Hepatocyte (in vitro differentiated cells): ENCODE data around the gene DUSP10. TPM values are rescaled to one million over a fixed set of nuclear protein-coding genes. Genes with fewer than 3 reads are reported as not detected.

Source experiments
- DNase-seq: peaks from one replicate; pipeline ENCODE4 v3.0.0-alpha.2; 2016; ENCODE audit warnings: low spot score
- H2AFZ ChIP-seq: fragments of 200-600 bp; sonication (generic); 2 replicates; pipeline ENCODE4 v1.6.0; 2016; ENCODE audit warnings: antibody characterized with exemption, mild to moderate bottlenecking
- H3K27ac ChIP-seq: fragments of 200-600 bp; sonication (generic); 2 replicates; pipeline ENCODE4 v1.5.1; 2016; ENCODE audit warnings: mild to moderate bottlenecking
- H3K27me3 ChIP-seq: fragments of 200-600 bp; sonication (generic); 2 replicates; pipeline ENCODE4 v1.6.1; 2016
- H3K36me3 ChIP-seq: fragments of 200-600 bp; sonication (generic); replicated peaks from 2 replicates; pipeline ENCODE4 v1.5.1; 2016; ENCODE audit warnings: low read depth; ENCODE audit not compliant: insufficient read depth
- H3K4me1 ChIP-seq: fragments of 200-600 bp; sonication (generic); 2 replicates; pipeline ENCODE4 v1.5.1; 2016; ENCODE audit warnings: mild to moderate bottlenecking, moderate library complexity; ENCODE audit not compliant: insufficient read depth
- H3K4me2 ChIP-seq: fragments of 200-600 bp; sonication (generic); 2 replicates; pipeline ENCODE4 v1.6.0; 2016
- H3K4me3 ChIP-seq: fragments of 200-600 bp; sonication (generic); 2 replicates; pipeline ENCODE4 v1.5.1; 2016; ENCODE audit warnings: mild to moderate bottlenecking
- H3K79me2 ChIP-seq: fragments of 200-600 bp; sonication (generic); 2 replicates; pipeline ENCODE4 v1.6.0; 2017; ENCODE audit warnings: mild to moderate bottlenecking
- H3K9me2 ChIP-seq: fragments of 200-600 bp; sonication (generic); replicated peaks from 2 replicates; pipeline ENCODE4 v1.6.0; 2017; ENCODE audit warnings: mild to moderate bottlenecking; ENCODE audit not compliant: insufficient read depth
- H3K9me3 ChIP-seq: fragments of 200-600 bp; sonication (generic); 2 replicates; pipeline ENCODE4 v1.5.1; 2016; ENCODE audit warnings: low read depth, mild to moderate bottlenecking
- H4K20me1 ChIP-seq: fragments of 200-600 bp; sonication (generic); 2 replicates; pipeline ENCODE4 v1.6.0; 2016; ENCODE audit warnings: mild to moderate bottlenecking; ENCODE audit not compliant: insufficient read depth, poor library complexity, severe bottlenecking
- CTCF ChIP-seq: fragments of 200-600 bp; sonication (generic); IDR thresholded peaks from 2 replicates; pipeline ENCODE4 v1.5.1; 2016; ENCODE audit warnings: antibody characterized with exemption, mild to moderate bottlenecking; ENCODE audit not compliant: poor library complexity
- EZH2 ChIP-seq: fragments of 200-600 bp; sonication (generic); IDR thresholded peaks from 2 replicates; pipeline ENCODE4 v1.6.1; 2016; ENCODE audit warnings: antibody characterized with exemption, mild to moderate bottlenecking, borderline replicate concordance
- EZH2phosphoT487 ChIP-seq: fragments of 200-600 bp; sonication (generic); IDR thresholded peaks from one replicate; pipeline ENCODE4 v1.6.1; 2018; ENCODE audit warnings: antibody characterized with exemption, mild to moderate bottlenecking, low read depth, moderate library complexity; ENCODE audit not compliant: unreplicated experiment, severe bottlenecking
- WGBS: methylation state at CpG from one replicate; pipeline ENCODE4 v1.1.6; 2016; ENCODE audit warnings: low lambda C conversion rate; ENCODE audit errors: missing lambda C conversion rate; 5-methylcytosine and 5-hydroxymethylcytosine counted together
- polyA plus RNA-seq: library from polyadenylated mRNA; unstranded; fragments of >200 nt; fragmentation: Nextera tagmentation; extraction: Ambion mirVana; gene quantifications from 2 replicates; pipeline ENCODE4 v1.2.1, GENCODE V29; 2016
- total RNA-seq: library from RNA; depleted of rRNA; stranded (reverse); fragments of >200 nt; gene quantifications from 2 replicates; pipeline ENCODE4 v1.2.3, GENCODE V29; 2014

Gene DUSP10
- total and polyA plus RNA-seq, 2 experiments from 2014 or later = 13.1 to 17.6 TPM

GRCh38 chr1:221734187-221734586, 7.7 kb downstream of the DUSP10 start:
- no peaks in the 10 kb centered on the region for H4K20me1 ChIP-seq
- H3K4me1 ChIP-seq = peaks cover 4% of the 10 kb centered on the region

GRCh38 chr1:221732052-221732451, 9.8 kb downstream of the DUSP10 start:
- TF ChIP-seq EZH2phosphoT487 (no peak), EZH2 (no peak), CTCF (no peak)
- Histone ChIP-seq H3K9me2 (no peaks in the 10 kb centered on the region), H3K27ac (no peak overlapping the region), H3K9me3 (no peaks in the 10 kb centered on the region), H3K79me2 (peaks cover 22% of the 10 kb centered on the region), H3K27me3 (no peaks in the 10 kb centered on the region), H4K20me1 (no peaks in the 10 kb centered on the region), H2AFZ (no peak overlapping the region), H3K4me3 (no peak overlapping the region), H3K36me3 (no peaks in the 10 kb centered on the region), H3K4me2 (no peak overlapping the region), H3K4me1 (peaks cover 4% of the 10 kb centered on the region)
- DNase-seq = no peak

More at GRCh38 chr1:221734187-221734586, 7.7 kb downstream of the DUSP10 start:
- Histone ChIP-seq H3K4me3 (no peak overlapping the region), H3K4me2 (no peak overlapping the region), H3K79me2 (peaks cover 36% of the 10 kb centered on the region), H3K9me3 (no peaks in the 10 kb centered on the region), H3K36me3 (no peaks in the 10 kb centered on the region), H3K27ac (no peak overlapping the region), H2AFZ (no peak overlapping the region), H3K27me3 (no peaks in the 10 kb centered on the region), H3K9me2 (no peaks in the 10 kb centered on the region)
- no peak for DNase-seq
- TF ChIP-seq EZH2 (no peak), EZH2phosphoT487 (no peak), CTCF (no peak)

GRCh38 chr1:221729771-221730330, 12.0 kb downstream of the DUSP10 start:
- Histone ChIP-seq H3K4me1 (no peaks in the 10 kb centered on the region), H3K79me2 (peaks cover 2% of the 10 kb centered on the region), H3K27ac (no peak overlapping the region), H3K9me3 (no peaks in the 10 kb centered on the region), H3K36me3 (no peaks in the 10 kb centered on the region), H3K4me2 (no peak overlapping the region), H3K9me2 (no peaks in the 10 kb centered on the region), H3K4me3 (no peak overlapping the region), H4K20me1 (no peaks in the 10 kb centered on the region), H3K27me3 (no peaks in the 10 kb centered on the region), H2AFZ (no peak overlapping the region)
- DNase-seq = no peak
- WGBS = 66% methylated on average over 6 of the region's 6 CpGs
- TF ChIP-seq EZH2phosphoT487 (no peak), EZH2 (no peak), CTCF (no peak)

GRCh38 chr1:221728037-221728505, 13.8 kb downstream of the DUSP10 start:
- no peak overlapping the region for H3K4me2 ChIP-seq
- H2AFZ ChIP-seq = no peak overlapping the region
- 100% methylated on average over 1 of the region's 1 CpG for WGBS
- peaks cover 2% of the 10 kb centered on the region for H3K79me2 ChIP-seq
- H4K20me1 ChIP-seq = no peaks in the 10 kb centered on the region
- DNase-seq = no peak
- no peaks in the 10 kb centered on the region for H3K36me3 ChIP-seq
- H3K27me3 ChIP-seq = no peaks in the 10 kb centered on the region
- no peak for TF ChIP-seq CTCF
- no peak for TF ChIP-seq EZH2phosphoT487
- no peak for TF ChIP-seq EZH2
- no peak overlapping the region for H3K27ac ChIP-seq
- no peak overlapping the region for H3K4me3 ChIP-seq
- H3K9me2 ChIP-seq = no peaks in the 10 kb centered on the region
- H3K4me1 ChIP-seq = no peaks in the 10 kb centered on the region
- no peaks in the 10 kb centered on the region for H3K9me3 ChIP-seq
